K562 (cell line): ENCODE results near the gene SYT3. TPM values are rescaled to one million over a fixed set of nuclear protein-coding genes. Genes with fewer than 3 reads are reported as not detected.

Experiments
- ASH1L ChIP-seq: fragments of 450-650 bp; IDR thresholded peaks from 2 replicates; pipeline ENCODE4 v1.6.1; 2018; ENCODE audit warnings: borderline replicate concordance, mild to moderate bottlenecking, low read depth; ENCODE audit not compliant: partially characterized antibody
- CC2D1A ChIP-seq: fragments of 450-650 bp; IDR thresholded peaks from 2 replicates; pipeline ENCODE4 v1.6.1; 2017; ENCODE audit warnings: mild to moderate bottlenecking
- CEBPG ChIP-seq, 3 experiments: fragments of 200-800 bp in 1 of 3; sonication (Bioruptor generic) in 1 of 3; sonication (generic) in 1 of 3; formaldehyde crosslinking in 1 of 3; IDR thresholded peaks in 2 of 3; conservative IDR thresholded peaks in 1 of 3; 2 replicates each; pipeline versions ENCODE4 v1.6.1 to v1.8.0; 2016 to 2022; ENCODE audit warnings: missing compliant biosample characterization in 2 of 3, missing genetic modification characterization in 2 of 3, mild to moderate bottlenecking in 1 of 3, missing genetic modification reagents in 1 of 3
- FOS ChIP-seq: IDR thresholded peaks from 3 replicates; pipeline ENCODE4 v1.6.1; 2011; ENCODE audit not compliant: insufficient read length; ENCODE audit errors: extremely low read depth
- FOXA3 ChIP-seq, 2 experiments: fragments of 450-650 bp in 1 of 2; sonication (generic) in 1 of 2; formaldehyde crosslinking; IDR thresholded peaks in 1 of 2; conservative IDR thresholded peaks in 1 of 2; 2 replicates each; pipeline versions ENCODE4 v1.4.0 to v1.8.0; 2020 to 2022; ENCODE audit warnings: mild to moderate bottlenecking in 2 of 2, missing genetic modification reagents in 1 of 2
- HNRNPLL ChIP-seq: fragments of 200-400 bp; formaldehyde crosslinking; IDR thresholded peaks from 2 replicates; pipeline ENCODE4 v1.6.1; 2017; ENCODE audit warnings: low read length, low read depth, mild to moderate bottlenecking; ENCODE audit not compliant: poor library complexity, severe bottlenecking
- KDM1A ChIP-seq, 2 experiments: fragments of 450-650 bp; IDR thresholded peaks; 2 replicates each; pipeline ENCODE4 v1.6.1; 2016; ENCODE audit warnings: mild to moderate bottlenecking in 2 of 2
- NFYB ChIP-seq: IDR thresholded peaks from 2 replicates; pipeline ENCODE4 v1.6.1; 2011; ENCODE audit warnings: mild to moderate bottlenecking, moderate library complexity; ENCODE audit not compliant: insufficient read length; ENCODE audit errors: extremely low read depth
- RAD21 ChIP-seq, 2 experiments: fragments of 250-450 bp in 1 of 2; fragments of 450-650 bp in 1 of 2; sonication (Bioruptor Pico) in 1 of 2; formaldehyde crosslinking in 1 of 2; IDR thresholded peaks in 1 of 2; conservative IDR thresholded peaks in 1 of 2; 2 replicates each; pipeline versions ENCODE4 v1.4.0 to v1.8.0; 2020 to 2022; ENCODE audit warnings: mild to moderate bottlenecking in 2 of 2, moderate library complexity in 1 of 2
- SMARCA4 ChIP-seq: fragments of 450-650 bp; IDR thresholded peaks from 2 replicates; pipeline ENCODE4 v1.6.1; 2016
- TAF9B ChIP-seq: fragments of 450-650 bp; IDR thresholded peaks from 2 replicates; pipeline ENCODE4 v1.6.1; 2018; ENCODE audit warnings: mild to moderate bottlenecking; ENCODE audit not compliant: partially characterized antibody
- ZFP1 ChIP-seq: fragments of 450-650 bp; formaldehyde crosslinking; IDR thresholded peaks from 2 replicates; pipeline ENCODE4 v1.4.0; 2020; ENCODE audit warnings: mild to moderate bottlenecking, mixed read lengths
- ZNF586 ChIP-seq: fragments of 450-650 bp; formaldehyde crosslinking; conservative IDR thresholded peaks from 2 replicates; pipeline ENCODE4 v1.4.0; 2020; ENCODE audit warnings: mild to moderate bottlenecking, moderate library complexity
- polyA plus RNA-seq, 8 experiments: library from polyadenylated mRNA; depleted of rRNA in 4 of 8; stranded (reverse) in 5 of 8; unstranded in 3 of 8; fragments of >200 nt; fragmentation: Nextera tagmentation in 2 of 8; fragmentation: Illumina TruSeq in 1 of 8; extraction: Ambion mirVana in 2 of 8; extraction: Trizol in 1 of 8; gene quantifications; 2 replicates each; pipeline versions ENCODE4 v1.2.1 to v1.2.3, GENCODE V29; 2011 to 2014; ENCODE audit warnings: inconsistent platforms in 1 of 8, missing spikeins in 1 of 8
- total RNA-seq, 7 experiments: library from RNA; depleted of rRNA in 6 of 7; stranded (reverse); fragments of >200 nt in 6 of 7; fragmentation: Illumina TruSeq in 2 of 7; extraction: Trizol in 2 of 7; gene quantifications; 2 replicates each; pipeline versions ENCODE4 v1.2.1 to v1.2.3, GENCODE V29; 2011 to 2021; ENCODE audit warnings: low replicate concordance in 1 of 7
- TF ChIP-seq, protein P1 (sequence below), 2 experiments: IDR thresholded peaks; 2 replicates each; pipeline ENCODE4 v1.6.1; 2012; ENCODE audit warnings: improper control_type of control experiment in 2 of 2, low read depth in 2 of 2, low read length in 2 of 2, borderline replicate concordance in 1 of 2
- TF ChIP-seq, protein P2 (sequence below): sonication (generic); formaldehyde crosslinking; IDR thresholded peaks from 2 replicates; pipeline ENCODE4 v1.8.0; 2022; ENCODE audit warnings: mild to moderate bottlenecking, low read depth, missing genetic modification reagents
- TF ChIP-seq, protein P3 (sequence below): fragments of 150-350 bp; conservative IDR thresholded peaks from 2 replicates; pipeline ENCODE4 v1.6.1; 2014; ENCODE audit warnings: low read length
- TF ChIP-seq, protein P4 (sequence below): sonication (generic); formaldehyde crosslinking; IDR thresholded peaks from 2 replicates; pipeline ENCODE4 v1.8.0; 2022; ENCODE audit warnings: missing genetic modification reagents, mild to moderate bottlenecking, borderline replicate concordance
- TF ChIP-seq, protein P5 (sequence below): sonication (generic); formaldehyde crosslinking; IDR thresholded peaks from 2 replicates; pipeline ENCODE4 v1.8.0; 2022; ENCODE audit warnings: missing genetic modification reagents, mild to moderate bottlenecking, moderate library complexity, borderline replicate concordance

The SYT3 gene
- total and polyA plus RNA-seq, 9 of the 15 experiments (the other 6 are each of a cell fraction or from before 2014, with no cell fraction given): 0.36 to 2.0 (median 0.54) TPM; not detected in 2

DNA sequence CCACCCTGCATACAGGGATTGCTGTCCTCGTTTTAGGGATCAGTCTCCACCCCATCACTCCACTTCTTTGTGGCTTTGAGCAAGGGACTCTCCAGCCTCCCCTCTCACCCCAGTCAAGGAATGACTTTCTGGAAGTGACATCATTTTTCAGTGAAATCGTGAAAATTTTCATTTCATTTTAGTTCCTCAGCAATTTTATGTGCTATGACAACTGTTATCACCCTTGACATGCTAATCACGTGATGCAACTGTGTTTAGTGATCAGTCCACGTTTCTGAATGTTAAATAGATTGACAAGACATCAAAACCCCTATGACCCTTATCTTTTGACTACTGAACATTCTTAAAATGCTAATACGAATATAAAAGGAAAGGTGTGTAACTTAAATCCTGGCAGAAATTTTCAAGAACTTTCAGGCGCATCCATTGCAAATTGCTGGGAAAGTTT, 17.6 kb upstream of the SYT3 start (continued):
- TF ChIP-seq, protein P1, sequence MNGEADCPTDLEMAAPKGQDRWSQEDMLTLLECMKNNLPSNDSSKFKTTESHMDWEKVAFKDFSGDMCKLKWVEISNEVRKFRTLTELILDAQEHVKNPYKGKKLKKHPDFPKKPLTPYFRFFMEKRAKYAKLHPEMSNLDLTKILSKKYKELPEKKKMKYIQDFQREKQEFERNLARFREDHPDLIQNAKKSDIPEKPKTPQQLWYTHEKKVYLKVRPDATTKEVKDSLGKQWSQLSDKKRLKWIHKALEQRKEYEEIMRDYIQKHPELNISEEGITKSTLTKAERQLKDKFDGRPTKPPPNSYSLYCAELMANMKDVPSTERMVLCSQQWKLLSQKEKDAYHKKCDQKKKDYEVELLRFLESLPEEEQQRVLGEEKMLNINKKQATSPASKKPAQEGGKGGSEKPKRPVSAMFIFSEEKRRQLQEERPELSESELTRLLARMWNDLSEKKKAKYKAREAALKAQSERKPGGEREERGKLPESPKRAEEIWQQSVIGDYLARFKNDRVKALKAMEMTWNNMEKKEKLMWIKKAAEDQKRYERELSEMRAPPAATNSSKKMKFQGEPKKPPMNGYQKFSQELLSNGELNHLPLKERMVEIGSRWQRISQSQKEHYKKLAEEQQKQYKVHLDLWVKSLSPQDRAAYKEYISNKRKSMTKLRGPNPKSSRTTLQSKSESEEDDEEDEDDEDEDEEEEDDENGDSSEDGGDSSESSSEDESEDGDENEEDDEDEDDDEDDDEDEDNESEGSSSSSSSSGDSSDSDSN (IDR thresholded peaks at IDR 0.05; ENCODE audit: borderline replicate concordance in 1 of 2, low read depth in 2 of 2, low read length in 2 of 2): no peak
- no peak for TF ChIP-seq FOXA3 (CRISPR knock-in tag; conservative IDR thresholded peaks at IDR 0.05 in 1 of 2, IDR thresholded peaks at IDR 0.05 in 1 of 2)
- no peak for TF ChIP-seq ZNF586
- TF ChIP-seq, protein P2, sequence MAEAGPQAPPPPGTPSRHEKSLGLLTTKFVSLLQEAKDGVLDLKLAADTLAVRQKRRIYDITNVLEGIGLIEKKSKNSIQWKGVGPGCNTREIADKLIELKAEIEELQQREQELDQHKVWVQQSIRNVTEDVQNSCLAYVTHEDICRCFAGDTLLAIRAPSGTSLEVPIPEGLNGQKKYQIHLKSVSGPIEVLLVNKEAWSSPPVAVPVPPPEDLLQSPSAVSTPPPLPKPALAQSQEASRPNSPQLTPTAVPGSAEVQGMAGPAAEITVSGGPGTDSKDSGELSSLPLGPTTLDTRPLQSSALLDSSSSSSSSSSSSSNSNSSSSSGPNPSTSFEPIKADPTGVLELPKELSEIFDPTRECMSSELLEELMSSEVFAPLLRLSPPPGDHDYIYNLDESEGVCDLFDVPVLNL (CRISPR knock-in tag): no peak
- TF ChIP-seq SMARCA4: no peak
- TF ChIP-seq ASH1L: no peak
- no peak for TF ChIP-seq ZFP1
- TF ChIP-seq CC2D1A: no peak
- no peak for TF ChIP-seq KDM1A (IDR thresholded peaks at IDR 0.05)
- TF ChIP-seq, protein P3, sequence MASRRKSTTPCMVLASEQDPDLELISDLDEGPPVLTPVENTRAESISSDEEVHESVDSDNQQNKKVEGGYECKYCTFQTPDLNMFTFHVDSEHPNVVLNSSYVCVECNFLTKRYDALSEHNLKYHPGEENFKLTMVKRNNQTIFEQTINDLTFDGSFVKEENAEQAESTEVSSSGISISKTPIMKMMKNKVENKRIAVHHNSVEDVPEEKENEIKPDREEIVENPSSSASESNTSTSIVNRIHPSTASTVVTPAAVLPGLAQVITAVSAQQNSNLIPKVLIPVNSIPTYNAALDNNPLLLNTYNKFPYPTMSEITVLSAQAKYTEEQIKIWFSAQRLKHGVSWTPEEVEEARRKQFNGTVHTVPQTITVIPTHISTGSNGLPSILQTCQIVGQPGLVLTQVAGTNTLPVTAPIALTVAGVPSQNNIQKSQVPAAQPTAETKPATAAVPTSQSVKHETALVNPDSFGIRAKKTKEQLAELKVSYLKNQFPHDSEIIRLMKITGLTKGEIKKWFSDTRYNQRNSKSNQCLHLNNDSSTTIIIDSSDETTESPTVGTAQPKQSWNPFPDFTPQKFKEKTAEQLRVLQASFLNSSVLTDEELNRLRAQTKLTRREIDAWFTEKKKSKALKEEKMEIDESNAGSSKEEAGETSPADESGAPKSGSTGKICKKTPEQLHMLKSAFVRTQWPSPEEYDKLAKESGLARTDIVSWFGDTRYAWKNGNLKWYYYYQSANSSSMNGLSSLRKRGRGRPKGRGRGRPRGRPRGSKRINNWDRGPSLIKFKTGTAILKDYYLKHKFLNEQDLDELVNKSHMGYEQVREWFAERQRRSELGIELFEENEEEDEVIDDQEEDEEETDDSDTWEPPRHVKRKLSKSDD: no peak
- TF ChIP-seq FOS: no peak
- peak; percentile 64; the same call in 1 of the 2 replicates for TF ChIP-seq CEBPG (CRISPR knock-in tag; IDR thresholded peaks at IDR 0.05)
- peak; percentile 18 to 88; a peak in 2 of 4 replicates for TF ChIP-seq CEBPG (tag; conservative IDR thresholded peaks at IDR 0.05 in 1 of 2, IDR thresholded peaks at IDR 0.05 in 1 of 2)
- TF ChIP-seq HNRNPLL: no peak
- TF ChIP-seq NFYB: no peak
- TF ChIP-seq, protein P4, sequence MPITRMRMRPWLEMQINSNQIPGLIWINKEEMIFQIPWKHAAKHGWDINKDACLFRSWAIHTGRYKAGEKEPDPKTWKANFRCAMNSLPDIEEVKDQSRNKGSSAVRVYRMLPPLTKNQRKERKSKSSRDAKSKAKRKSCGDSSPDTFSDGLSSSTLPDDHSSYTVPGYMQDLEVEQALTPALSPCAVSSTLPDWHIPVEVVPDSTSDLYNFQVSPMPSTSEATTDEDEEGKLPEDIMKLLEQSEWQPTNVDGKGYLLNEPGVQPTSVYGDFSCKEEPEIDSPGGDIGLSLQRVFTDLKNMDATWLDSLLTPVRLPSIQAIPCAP (CRISPR knock-in tag): no peak
- TF ChIP-seq, protein P5, sequence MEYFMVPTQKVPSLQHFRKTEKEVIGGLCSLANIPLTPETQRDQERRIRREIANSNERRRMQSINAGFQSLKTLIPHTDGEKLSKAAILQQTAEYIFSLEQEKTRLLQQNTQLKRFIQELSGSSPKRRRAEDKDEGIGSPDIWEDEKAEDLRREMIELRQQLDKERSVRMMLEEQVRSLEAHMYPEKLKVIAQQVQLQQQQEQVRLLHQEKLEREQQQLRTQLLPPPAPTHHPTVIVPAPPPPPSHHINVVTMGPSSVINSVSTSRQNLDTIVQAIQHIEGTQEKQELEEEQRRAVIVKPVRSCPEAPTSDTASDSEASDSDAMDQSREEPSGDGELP (CRISPR knock-in tag): no peak
- TF ChIP-seq RAD21 (CRISPR knock-in tag; conservative IDR thresholded peaks at IDR 0.05 in 1 of 2, IDR thresholded peaks at IDR 0.05 in 1 of 2): no peak
- no peak for TF ChIP-seq TAF9B
